ENCODE measurements around the gene NBPF8. TPM values are rescaled to one million over a fixed set of nuclear protein-coding genes. Genes with fewer than 3 reads are reported as not detected.
"Not testable (repeated sequence)": the region's sequence is repeated elsewhere in the genome, so short reads cannot be mapped to it uniquely, and the experiment has no call there.

NBPF8 gene
- total RNA-seq (2012; rRNA removed) = 11.4 and 12.7 TPM in 2 replicates

DNA sequence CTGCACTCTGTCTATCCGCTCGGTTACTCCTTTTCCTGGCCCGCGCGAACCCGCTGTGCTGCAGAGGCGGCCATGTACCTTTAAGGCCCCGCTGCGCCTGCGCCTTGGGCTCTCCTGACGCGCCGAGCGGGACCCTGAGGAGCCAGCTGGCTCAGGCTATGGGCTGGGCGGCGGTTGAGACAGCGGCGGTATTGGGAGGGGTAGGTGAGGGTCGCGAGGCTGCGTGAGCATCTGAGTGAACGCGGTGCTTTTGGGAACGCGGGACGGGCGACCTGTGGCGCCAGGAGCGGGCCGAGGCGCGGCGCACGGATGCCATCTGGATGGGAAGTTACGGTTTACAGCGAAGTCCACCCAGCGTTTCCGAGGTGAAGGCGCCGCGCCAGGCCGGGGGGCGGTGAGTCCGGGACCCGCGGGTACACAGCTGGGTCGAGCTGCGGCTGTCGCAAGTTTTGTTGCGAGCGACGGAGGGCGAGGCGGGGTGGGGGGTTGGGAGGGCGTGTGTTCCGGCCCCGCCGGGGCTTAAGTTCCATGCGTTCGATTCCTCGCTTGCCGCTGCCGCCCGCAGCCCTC, at the start of gene NBPF8:
TSS of gene NBPF8 (plus strand) at position 125 of the 570 bp plus-strand sequence. CDS start 21,488 bp downstream, outside the sequence.
- H3K27me3 ChIP-seq (ENCODE audit: control insufficient read depth, insufficient read depth, low read length); H3K4me1 ChIP-seq (ENCODE audit: control insufficient read depth, insufficient read depth, low read length); H3K36me3 ChIP-seq (ENCODE audit: insufficient read depth, low read length); H3K9me3 ChIP-seq (replicated peaks; ENCODE audit: low read length): not testable (repeated sequence)
- H3K9ac ChIP-seq (ENCODE audit: low read depth, low read length) = peak within 1 kb of the TSS; percentile 68
- H3K4me2 ChIP-seq (ENCODE audit: low read length) = peak within 1 kb of the TSS; percentile 83
- peak within 1 kb of the TSS; percentile 78 for H3K4me3 ChIP-seq (ENCODE audit: low read length)

DNA sequence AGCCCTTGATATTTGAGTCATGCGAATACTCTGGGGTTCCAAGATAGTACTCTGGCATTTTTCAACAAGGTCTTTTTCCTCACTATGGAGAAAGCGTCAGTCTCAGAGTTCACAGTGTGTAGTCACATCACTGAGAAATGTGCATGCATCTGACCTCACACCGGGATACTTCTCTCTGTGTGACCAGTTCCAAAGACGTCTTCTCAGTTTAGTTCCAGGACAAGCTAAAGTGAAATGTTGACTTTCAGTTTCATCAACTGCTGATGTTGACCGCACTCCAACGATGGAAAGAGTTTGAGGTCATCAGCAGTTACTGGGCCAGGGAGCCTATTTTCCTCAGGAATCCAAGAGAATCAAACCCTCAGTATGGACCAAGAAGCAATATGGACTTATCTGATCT, 47.1 kb upstream of the NBPF8 start:
- not testable (repeated sequence) for H3K4me3 ChIP-seq (ENCODE audit: low read length); H3K27me3 ChIP-seq (ENCODE audit: control insufficient read depth, insufficient read depth, low read length); H3K9ac ChIP-seq (ENCODE audit: low read depth, low read length); H3K4me1 ChIP-seq (ENCODE audit: control insufficient read depth, insufficient read depth, low read length); H3K9me3 ChIP-seq (replicated peaks; ENCODE audit: low read length); H3K4me2 ChIP-seq (ENCODE audit: low read length); H3K36me3 ChIP-seq (ENCODE audit: insufficient read depth, low read length)

GRCh38 chr1:120386651-120387050, 28.2 kb upstream of the NBPF8 start:
- H3K36me3 ChIP-seq (ENCODE audit: insufficient read depth, low read length); H3K4me3 ChIP-seq (ENCODE audit: low read length); H3K27me3 ChIP-seq (ENCODE audit: control insufficient read depth, insufficient read depth, low read length); H3K4me1 ChIP-seq (ENCODE audit: control insufficient read depth, insufficient read depth, low read length); H3K9me3 ChIP-seq (replicated peaks; ENCODE audit: low read length); H3K9ac ChIP-seq (ENCODE audit: low read depth, low read length); H3K4me2 ChIP-seq (ENCODE audit: low read length): not testable (repeated sequence)

DNA sequence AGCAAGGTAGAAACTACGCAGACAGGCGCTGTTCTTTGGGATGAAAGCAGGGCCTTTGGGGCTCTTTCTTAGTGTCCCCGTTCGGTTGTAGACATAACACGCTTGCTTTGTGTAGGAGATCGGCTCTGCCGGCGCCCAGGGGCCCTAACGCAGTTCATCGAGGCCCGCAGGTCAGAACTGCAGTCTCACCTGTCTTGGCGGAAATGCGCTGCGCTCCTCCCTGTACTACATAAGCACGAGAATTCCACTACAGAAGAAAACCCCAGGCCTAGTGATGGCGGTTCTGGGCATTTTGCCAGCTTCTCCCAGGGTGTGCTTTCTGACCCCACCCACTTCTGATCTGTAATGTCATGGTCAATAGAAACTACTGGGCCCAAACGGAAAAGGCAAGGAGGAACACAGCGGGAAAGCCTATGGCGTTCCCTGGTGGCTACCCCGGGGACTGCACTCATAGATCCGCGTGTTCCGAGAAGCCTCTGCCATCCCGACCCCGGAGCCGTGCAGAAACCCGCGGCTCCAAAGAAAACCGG, 26.2 kb upstream of the NBPF8 start:
- not testable (repeated sequence) for H3K4me1 ChIP-seq (ENCODE audit: control insufficient read depth, insufficient read depth, low read length); H3K27me3 ChIP-seq (ENCODE audit: control insufficient read depth, insufficient read depth, low read length); H3K9me3 ChIP-seq (replicated peaks; ENCODE audit: low read length); H3K36me3 ChIP-seq (ENCODE audit: insufficient read depth, low read length); H3K4me3 ChIP-seq (ENCODE audit: low read length); H3K4me2 ChIP-seq (ENCODE audit: low read length); H3K9ac ChIP-seq (ENCODE audit: low read depth, low read length)

- not testable (repeated sequence) for H3K4me1 ChIP-seq (ENCODE audit: control insufficient read depth, insufficient read depth, low read length); H3K4me2 ChIP-seq (ENCODE audit: low read length); H3K4me3 ChIP-seq (ENCODE audit: low read length); H3K9me3 ChIP-seq (replicated peaks; ENCODE audit: low read length); H3K36me3 ChIP-seq (ENCODE audit: insufficient read depth, low read length); H3K9ac ChIP-seq (ENCODE audit: low read depth, low read length); H3K27me3 ChIP-seq (ENCODE audit: control insufficient read depth, insufficient read depth, low read length)
Observed at GRCh38 chr1:120391365-120391764, 23.5 kb upstream of the NBPF8 start.

GRCh38 chr1:120393316-120394232, 21.3 kb upstream of the NBPF8 start:
- H3K4me2 ChIP-seq (ENCODE audit: low read length); H3K4me1 ChIP-seq (ENCODE audit: control insufficient read depth, insufficient read depth, low read length); H3K9ac ChIP-seq (ENCODE audit: low read depth, low read length); H3K4me3 ChIP-seq (ENCODE audit: low read length); H3K36me3 ChIP-seq (ENCODE audit: insufficient read depth, low read length); H3K9me3 ChIP-seq (replicated peaks; ENCODE audit: low read length); H3K27me3 ChIP-seq (ENCODE audit: control insufficient read depth, insufficient read depth, low read length): not testable (repeated sequence)

- H3K27me3 ChIP-seq (ENCODE audit: control insufficient read depth, insufficient read depth, low read length); H3K36me3 ChIP-seq (ENCODE audit: insufficient read depth, low read length): not testable (repeated sequence)
Observed at GRCh38 chr1:120405348-120405747, 9.5 kb upstream of the NBPF8 start.

GRCh38 chr1:120414451-120414850, 384 bp upstream of the NBPF8 start:
- not testable (repeated sequence) for H3K9ac ChIP-seq (ENCODE audit: low read depth, low read length); H3K4me1 ChIP-seq (ENCODE audit: control insufficient read depth, insufficient read depth, low read length); H3K9me3 ChIP-seq (replicated peaks; ENCODE audit: low read length); H3K36me3 ChIP-seq (ENCODE audit: insufficient read depth, low read length); H3K27me3 ChIP-seq (ENCODE audit: control insufficient read depth, insufficient read depth, low read length)
- Histone ChIP-seq H3K4me2 (ENCODE audit: low read length) (peak overlapping the region; percentile 54), H3K4me3 (ENCODE audit: low read length) (peak overlapping the region; percentile 66)

More at GRCh38 chr1:120405348-120405747, 9.5 kb upstream of the NBPF8 start:
- not testable (repeated sequence) for H3K9me3 ChIP-seq (replicated peaks; ENCODE audit: low read length); H3K4me1 ChIP-seq (ENCODE audit: control insufficient read depth, insufficient read depth, low read length); H3K4me3 ChIP-seq (ENCODE audit: low read length); H3K9ac ChIP-seq (ENCODE audit: low read depth, low read length); H3K4me2 ChIP-seq (ENCODE audit: low read length)

- H3K27me3 ChIP-seq (ENCODE audit: control insufficient read depth, insufficient read depth, low read length); H3K4me1 ChIP-seq (ENCODE audit: control insufficient read depth, insufficient read depth, low read length); H3K9me3 ChIP-seq (replicated peaks; ENCODE audit: low read length); H3K36me3 ChIP-seq (ENCODE audit: insufficient read depth, low read length): not testable (repeated sequence)
- Histone ChIP-seq H3K4me2 (ENCODE audit: low read length) (peak overlapping the region; percentile 83), H3K9ac (ENCODE audit: low read depth, low read length) (peak overlapping the region; percentile 68), H3K4me3 (ENCODE audit: low read length) (peak overlapping the region; percentile 78)
Observed at GRCh38 chr1:120415492-120415961, 692 bp downstream of the NBPF8 start.

DNA sequence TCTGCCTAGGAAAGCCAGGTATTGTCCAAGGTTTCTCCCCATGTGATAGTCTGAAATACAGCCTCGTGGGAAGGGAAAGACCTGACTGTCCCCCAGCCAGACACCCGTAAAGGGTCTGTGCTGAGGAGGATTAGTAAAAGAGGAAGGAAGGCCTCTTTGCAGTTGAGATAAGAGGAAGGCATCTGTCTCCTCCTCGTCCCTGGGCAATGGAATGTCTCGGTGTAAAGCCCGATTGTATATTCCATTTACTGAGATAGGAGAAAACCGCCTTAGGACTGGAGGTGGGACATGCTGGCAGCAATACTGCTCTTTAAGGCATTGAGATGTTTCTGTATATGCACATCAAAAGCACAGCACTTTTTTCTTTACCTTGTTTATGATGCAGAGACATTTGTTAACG, 10.2 kb downstream of the NBPF8 start:
- H3K9me3 ChIP-seq (replicated peaks; ENCODE audit: low read length); H3K4me2 ChIP-seq (ENCODE audit: low read length); H3K36me3 ChIP-seq (ENCODE audit: insufficient read depth, low read length); H3K4me3 ChIP-seq (ENCODE audit: low read length); H3K4me1 ChIP-seq (ENCODE audit: control insufficient read depth, insufficient read depth, low read length); H3K27me3 ChIP-seq (ENCODE audit: control insufficient read depth, insufficient read depth, low read length); H3K9ac ChIP-seq (ENCODE audit: low read depth, low read length): not testable (repeated sequence)

DNA sequence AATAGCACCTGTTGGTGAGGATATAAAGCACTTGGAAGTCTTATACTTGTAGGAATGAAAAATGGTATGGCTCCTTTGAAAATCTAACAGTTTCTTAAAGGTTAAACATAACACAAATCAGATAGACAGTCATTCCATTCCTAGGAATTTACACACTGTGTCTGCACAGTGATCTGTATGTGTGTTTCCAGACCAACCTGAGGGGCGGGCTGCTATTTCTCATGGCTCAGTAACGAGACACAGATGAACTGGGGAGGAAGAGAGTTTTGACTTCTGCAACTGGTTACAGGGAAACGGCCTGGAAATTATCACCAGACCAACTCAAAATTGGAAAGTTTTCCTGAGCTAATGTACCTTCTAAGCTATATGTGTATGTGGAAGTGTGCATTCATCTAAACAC, 16.8 kb downstream of the NBPF8 start:
- H3K36me3 ChIP-seq (ENCODE audit: insufficient read depth, low read length); H3K9ac ChIP-seq (ENCODE audit: low read depth, low read length); H3K4me3 ChIP-seq (ENCODE audit: low read length); H3K4me1 ChIP-seq (ENCODE audit: control insufficient read depth, insufficient read depth, low read length); H3K27me3 ChIP-seq (ENCODE audit: control insufficient read depth, insufficient read depth, low read length); H3K4me2 ChIP-seq (ENCODE audit: low read length); H3K9me3 ChIP-seq (replicated peaks; ENCODE audit: low read length): not testable (repeated sequence)

DNA sequence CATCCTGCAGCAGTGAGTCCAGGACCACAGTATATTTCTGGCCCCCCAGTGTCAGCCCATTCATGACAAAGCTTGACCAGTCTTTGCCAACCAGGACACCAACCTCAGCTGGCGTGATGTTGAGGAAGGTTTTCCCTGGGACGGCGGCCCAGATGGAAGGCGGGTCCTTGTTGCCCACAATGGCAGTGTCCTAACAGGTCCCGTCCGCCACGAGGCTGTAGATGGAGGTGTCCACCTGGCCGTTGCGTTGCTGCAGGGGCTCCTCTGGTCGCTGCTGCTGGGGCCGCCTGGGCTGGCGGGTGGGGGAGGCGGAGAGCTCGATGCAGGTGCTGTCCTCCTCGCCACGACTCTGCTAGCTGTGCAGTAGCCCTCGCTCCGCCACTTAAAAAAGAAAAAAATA, 19.0 kb downstream of the NBPF8 start:
- not testable (repeated sequence) for H3K27me3 ChIP-seq (ENCODE audit: control insufficient read depth, insufficient read depth, low read length); H3K36me3 ChIP-seq (ENCODE audit: insufficient read depth, low read length); H3K4me1 ChIP-seq (ENCODE audit: control insufficient read depth, insufficient read depth, low read length); H3K9me3 ChIP-seq (replicated peaks; ENCODE audit: low read length); H3K4me3 ChIP-seq (ENCODE audit: low read length); H3K9ac ChIP-seq (ENCODE audit: low read depth, low read length); H3K4me2 ChIP-seq (ENCODE audit: low read length)
